Stomach (tissue), 4 donors: ENCODE measurements around the gene FAM13C.

Experiments used
- EP300 ChIP-seq: sonication (generic); formaldehyde crosslinking; IDR thresholded peaks from one replicate; pipeline ENCODE4 v1.6.1; 2017; ENCODE audit warnings: antibody characterized with exemption
- POLR2AphosphoS5 ChIP-seq, 3 donors: sonication (generic); formaldehyde crosslinking; IDR thresholded peaks; one replicate each; pipeline ENCODE4 v1.6.1; 2016; ENCODE audit warnings: antibody characterized with exemption in 3 of 3
- TF ChIP-seq, protein P1 (sequence below), 7 experiments: fragments of 450-650 bp in 4 of 7; fragments of 200-600 bp in 3 of 7; sonication (generic) in 3 of 7; IDR thresholded peaks; one replicate each; pipeline ENCODE4 v1.5.1; 2016 to 2019; ENCODE audit warnings: antibody characterized with exemption in 7 of 7, control low read depth in 2 of 7, mild to moderate bottlenecking in 1 of 7

DNA sequence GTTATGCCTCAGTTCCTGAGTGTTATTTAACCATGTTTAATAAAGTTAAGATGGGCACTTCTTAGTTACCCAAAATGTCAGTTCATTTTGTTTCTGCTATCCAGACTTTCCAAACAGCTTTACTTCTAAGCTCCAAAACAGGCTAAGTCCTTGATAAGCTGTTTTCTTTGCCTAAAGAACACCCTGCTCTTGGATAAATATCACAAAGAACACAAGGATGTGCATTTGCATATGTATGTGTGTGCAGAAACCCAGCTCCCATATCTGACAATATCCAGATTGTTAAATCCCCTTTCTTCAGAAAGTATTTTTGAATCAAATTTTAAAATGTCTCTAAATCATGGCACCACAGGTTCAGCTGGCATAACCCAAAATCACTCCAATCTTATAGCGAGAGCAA is 19.6 kb downstream of the FAM13C start:
- TF ChIP-seq, protein P1, sequence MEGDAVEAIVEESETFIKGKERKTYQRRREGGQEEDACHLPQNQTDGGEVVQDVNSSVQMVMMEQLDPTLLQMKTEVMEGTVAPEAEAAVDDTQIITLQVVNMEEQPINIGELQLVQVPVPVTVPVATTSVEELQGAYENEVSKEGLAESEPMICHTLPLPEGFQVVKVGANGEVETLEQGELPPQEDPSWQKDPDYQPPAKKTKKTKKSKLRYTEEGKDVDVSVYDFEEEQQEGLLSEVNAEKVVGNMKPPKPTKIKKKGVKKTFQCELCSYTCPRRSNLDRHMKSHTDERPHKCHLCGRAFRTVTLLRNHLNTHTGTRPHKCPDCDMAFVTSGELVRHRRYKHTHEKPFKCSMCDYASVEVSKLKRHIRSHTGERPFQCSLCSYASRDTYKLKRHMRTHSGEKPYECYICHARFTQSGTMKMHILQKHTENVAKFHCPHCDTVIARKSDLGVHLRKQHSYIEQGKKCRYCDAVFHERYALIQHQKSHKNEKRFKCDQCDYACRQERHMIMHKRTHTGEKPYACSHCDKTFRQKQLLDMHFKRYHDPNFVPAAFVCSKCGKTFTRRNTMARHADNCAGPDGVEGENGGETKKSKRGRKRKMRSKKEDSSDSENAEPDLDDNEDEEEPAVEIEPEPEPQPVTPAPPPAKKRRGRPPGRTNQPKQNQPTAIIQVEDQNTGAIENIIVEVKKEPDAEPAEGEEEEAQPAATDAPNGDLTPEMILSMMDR (IDR thresholded peaks at IDR 0.05) = no peak
- no peak for TF ChIP-seq POLR2AphosphoS5 (IDR thresholded peaks at IDR 0.05)
- no peak for TF ChIP-seq EP300
